ENCODE results near the gene GSDME.

- no peak for TF ChIP-seq POLR2AphosphoS5 (IDR thresholded peaks at IDR 0.05; ENCODE audit: borderline replicate concordance, low read depth, low read length)
- TF ChIP-seq EZH2 (IDR thresholded peaks at IDR 0.05), result no peak
- TF ChIP-seq FOXP2 (optimal IDR thresholded peaks at IDR 0.05; ENCODE audit: control extremely low read depth, extremely low read length, insufficient read depth), result no peak
Observed at GRCh38 chr7:24760968-24761367, 3.7 kb upstream of the GSDME start.

Measured in SK-N-MC (cell line).